HG02970 (cell line): ENCODE measurements around the gene SLC9A9.

Source experiments
- ATAC-seq: cut with Tn5 transposase; IDR thresholded peaks from one replicate; pipeline ENCODE4 v1.9.1; 2021; ENCODE audit warnings: mild to moderate bottlenecking, moderate library complexity, moderate number of reproducible peaks; ENCODE audit not compliant: unreplicated experiment, low FRiP score

SLC9A9 gene

GRCh38 chr3:143654906-143655305 lies 193.4 kb downstream of the SLC9A9 start:
- no peak for ATAC-seq

DNA sequence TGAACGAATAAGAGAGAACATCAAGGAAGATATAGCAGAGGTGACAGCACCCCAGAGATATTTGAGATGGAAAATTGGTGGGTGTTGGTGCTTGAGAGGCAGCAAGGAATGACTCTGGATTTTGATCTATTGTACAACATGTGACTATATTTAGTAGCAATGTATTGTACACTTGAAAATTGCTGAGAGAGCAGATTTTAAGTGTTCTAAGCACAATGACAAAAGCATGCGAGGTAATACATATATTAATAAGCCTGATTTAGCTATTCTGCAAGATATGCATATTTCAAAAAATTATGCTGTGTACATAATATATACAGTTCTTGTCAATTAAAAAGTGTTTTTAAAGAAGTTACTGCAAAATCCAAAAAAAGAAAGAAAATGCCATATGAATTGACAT lies 194.3 kb downstream of the SLC9A9 start:
- no peak for ATAC-seq

GRCh38 chr3:143653493-143653892 lies 194.8 kb downstream of the SLC9A9 start:
- no peak for ATAC-seq

DNA sequence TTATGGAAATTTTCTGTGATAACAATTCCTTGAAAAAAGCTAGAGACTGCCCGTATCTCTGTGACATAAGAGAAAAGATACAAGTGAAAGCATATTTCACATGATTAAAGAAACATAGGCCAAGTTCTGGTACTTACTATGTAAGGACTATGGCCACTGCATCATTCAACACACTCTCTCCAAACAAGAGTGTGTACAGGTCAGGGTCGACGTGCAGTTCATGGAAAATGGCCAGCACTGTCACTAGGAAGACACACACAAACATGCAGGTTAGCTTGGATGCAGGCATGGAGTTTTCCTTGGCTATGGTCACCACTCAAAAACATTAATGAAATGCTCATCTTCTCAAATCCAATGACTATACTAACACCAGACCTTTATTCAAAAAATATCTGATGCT lies 196.2 kb downstream of the SLC9A9 start:
- ATAC-seq: no peak

DNA sequence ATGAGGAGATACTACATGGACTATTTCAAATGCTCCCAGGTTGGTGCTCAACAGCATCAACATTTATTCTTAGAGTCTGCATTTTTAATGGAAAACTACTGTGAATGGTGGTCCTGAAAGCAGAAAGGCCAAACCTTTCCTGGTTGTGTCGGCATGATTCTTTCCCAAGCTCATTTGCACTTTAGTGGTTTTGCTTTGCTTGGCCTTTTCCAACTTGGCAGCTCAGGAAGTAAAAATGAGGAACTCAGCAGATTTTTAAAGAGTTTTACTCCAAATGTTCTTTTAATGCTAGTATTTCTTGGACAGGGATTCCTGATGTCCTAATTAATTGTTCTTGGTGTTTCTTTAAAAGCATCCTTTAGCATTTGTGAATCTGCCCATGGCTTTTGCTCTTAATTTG lies 197.4 kb downstream of the SLC9A9 start:
- no peak for ATAC-seq

GRCh38 chr3:143650120-143650519 lies 198.1 kb downstream of the SLC9A9 start:
- no peak for ATAC-seq

DNA sequence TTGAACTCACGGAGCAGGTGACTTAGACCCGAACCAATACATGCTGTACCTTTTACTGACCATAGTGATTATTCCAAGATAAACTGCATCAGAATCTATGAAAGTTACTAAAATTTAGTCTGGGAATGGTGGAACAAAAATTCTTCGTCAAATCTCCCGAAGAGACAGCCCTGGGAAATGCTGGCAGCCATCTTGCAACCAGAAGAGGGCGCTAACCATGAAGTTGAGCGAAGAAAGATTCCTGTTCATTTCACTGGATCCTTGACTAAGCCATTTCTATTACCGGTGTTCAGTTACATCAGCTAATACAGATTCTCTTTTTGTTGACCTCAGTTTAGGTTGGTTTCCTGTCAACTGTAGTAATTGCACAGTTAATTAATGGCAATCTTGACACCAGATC lies 199.6 kb downstream of the SLC9A9 start:
- no peak for ATAC-seq

GRCh38 chr3:143648218-143648617 lies 200.1 kb downstream of the SLC9A9 start:
- no peak for ATAC-seq

DNA sequence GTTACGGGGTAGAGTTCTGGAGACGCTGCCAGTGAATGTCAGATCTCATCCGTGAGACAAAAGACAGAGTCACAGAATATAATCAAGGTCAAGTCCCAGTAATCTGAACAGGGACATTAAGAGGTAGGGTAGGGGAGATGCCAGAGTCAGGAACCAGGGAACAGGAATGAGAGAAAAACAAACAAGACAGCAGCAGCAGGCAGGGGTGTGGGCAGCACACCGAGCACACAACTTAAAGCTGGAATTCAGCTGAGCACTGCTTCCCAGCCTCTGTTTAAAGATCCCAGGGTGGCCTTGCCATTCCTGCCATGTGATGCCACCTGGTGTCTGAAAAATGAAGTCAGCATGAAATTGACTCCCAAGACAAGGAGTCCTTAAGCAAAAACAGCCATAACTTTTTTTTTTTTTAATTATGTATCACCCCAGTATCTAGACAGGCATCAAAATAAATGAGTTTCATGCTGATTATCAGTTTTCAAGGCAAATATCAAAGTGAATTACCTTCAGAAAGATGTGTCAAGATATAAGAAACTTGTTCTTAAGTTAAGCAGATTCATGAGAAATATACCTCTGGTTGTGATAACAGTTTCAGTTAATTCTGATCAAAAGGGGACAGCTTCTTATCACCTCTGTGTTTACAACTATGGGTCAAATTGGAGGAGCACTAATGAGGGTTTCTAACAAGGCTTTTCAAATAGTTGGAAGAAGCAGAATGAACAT lies 203.7 kb downstream of the SLC9A9 start:
- ATAC-seq: no peak

GRCh38 chr3:143643905-143644304 lies 204.4 kb downstream of the SLC9A9 start:
- no peak for ATAC-seq

GRCh38 chr3:143640774-143641173 lies 207.5 kb downstream of the SLC9A9 start:
- ATAC-seq: no peak

DNA sequence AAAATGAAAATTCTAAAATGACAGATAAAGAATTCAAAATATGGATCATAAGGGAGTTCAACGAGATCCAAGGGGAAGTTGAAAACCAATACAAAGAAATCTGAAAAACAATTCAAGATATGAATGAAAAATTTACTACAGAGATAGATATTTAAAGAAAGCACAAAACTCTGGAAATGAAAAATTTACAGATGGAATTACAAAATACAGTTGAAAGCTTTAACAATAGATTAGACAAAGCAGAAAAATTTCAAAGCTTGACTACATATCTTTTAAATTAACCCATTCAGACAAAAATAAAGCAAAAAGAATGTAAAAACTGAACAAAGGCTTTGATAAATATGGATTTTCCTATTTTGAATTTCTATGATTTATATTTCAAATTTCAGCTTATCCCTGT lies 211.1 kb downstream of the SLC9A9 start:
- no peak for ATAC-seq

- no peak for ATAC-seq
Measured at GRCh38 chr3:143634991-143635390, 213.3 kb downstream of the SLC9A9 start.

GRCh38 chr3:143634427-143634826 lies 213.8 kb downstream of the SLC9A9 start:
- no peak for ATAC-seq

GRCh38 chr3:143633816-143634215 lies 214.5 kb downstream of the SLC9A9 start:
- ATAC-seq: no peak

DNA sequence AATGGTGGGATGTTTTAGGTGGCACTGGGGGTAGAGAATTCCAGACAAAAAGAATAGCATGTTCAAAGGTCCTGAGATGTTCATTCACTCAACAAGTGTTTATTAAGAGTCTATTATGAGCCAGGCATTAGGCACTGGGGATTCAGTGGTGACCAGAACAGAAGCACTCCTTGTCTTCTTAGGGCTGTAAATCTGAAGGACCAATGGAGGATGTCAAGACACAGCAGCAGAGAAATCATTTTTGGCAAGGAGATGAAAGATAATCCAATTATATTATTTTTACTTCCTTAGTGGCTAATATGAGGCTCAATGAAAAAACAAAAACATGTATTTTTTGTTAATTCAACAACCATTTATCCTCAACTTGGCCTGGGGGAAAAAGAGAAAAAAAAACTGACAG lies 218.5 kb downstream of the SLC9A9 start:
- ATAC-seq: no peak

DNA sequence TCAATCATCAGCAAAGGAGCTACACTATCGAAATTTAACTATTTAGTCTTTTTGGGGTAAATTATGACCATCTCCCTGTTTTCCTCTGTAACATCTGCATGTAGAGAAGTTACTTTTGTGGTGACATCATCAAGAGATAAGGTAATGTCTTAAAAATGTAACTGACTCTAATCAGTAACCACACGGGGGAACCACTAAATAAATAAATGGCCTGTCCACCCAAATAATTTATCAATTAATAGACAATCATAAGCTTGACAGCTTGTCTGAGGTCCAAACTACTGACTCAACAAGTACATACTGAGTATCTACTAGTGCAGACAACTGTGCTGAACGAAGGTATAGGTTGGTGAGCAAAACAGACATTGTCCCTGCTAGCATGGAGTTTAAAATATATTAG lies 219.3 kb downstream of the SLC9A9 start:
- ATAC-seq: no peak

DNA sequence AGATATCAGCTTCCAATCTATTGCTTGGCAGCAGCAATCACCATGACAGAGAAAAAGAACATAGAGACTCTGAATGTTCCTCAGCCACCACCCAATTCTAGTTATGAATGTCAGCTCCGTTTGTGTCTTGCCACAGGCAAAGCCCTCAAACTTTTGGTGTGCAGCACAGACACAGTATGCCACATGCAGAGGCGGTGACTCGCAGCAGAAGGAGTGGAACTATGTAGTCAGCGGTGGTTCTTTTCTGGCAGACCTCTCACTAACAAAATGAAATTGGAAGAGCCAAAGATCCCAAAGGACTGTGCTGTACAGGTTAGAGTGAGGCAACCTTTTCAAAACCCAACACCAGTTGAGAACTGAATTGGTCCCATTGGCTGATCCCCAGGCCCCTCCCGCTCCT lies 220.9 kb downstream of the SLC9A9 start:
- ATAC-seq: no peak

DNA sequence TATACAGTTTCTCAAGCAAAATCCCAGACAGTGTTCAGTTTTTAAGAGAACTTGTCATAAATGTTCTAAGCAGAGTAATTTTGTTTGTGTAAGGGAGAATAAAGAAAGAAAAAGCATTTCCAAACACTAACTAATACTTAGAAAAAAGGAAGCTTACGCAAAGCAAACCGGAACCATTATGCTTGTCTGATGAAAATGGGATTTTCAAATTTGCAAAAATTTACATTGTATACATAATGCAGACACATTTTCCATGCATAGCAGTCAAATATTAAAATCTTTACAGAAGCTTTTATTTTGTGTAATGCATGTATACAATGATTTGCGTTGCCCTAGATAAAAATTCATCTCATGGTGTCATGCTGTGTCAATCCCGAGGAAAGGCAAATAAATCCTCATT lies 229.0 kb downstream of the SLC9A9 start:
- no peak for ATAC-seq

- no peak for ATAC-seq
Measured at GRCh38 chr3:143617050-143617449, 231.2 kb downstream of the SLC9A9 start.

- no peak for ATAC-seq
Measured at GRCh38 chr3:143613226-143613625, 235.0 kb downstream of the SLC9A9 start.

DNA sequence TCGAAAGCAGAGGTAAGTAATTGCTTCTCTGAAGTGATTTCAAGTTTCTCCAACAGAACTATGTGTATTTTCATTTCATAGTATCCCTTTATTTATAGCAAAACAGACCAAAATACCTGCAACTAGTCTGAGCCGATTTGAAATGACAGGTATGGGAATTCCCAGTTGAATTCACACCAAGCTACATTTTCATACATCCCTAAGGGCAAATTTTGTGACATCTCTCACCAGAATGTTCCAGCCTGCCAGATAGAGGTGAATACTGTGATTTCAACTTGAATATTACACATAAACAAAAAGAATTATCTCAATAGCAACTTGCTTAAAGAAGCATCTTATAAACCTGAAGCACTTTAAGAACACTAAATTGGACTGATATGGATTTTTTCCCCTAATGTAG lies 235.7 kb downstream of the SLC9A9 start:
- ATAC-seq: no peak

- ATAC-seq: no peak
Measured at GRCh38 chr3:143608966-143609365, 239.3 kb downstream of the SLC9A9 start.
